ENCODE results near the gene NSMF. TPM values are rescaled to one million over a fixed set of nuclear protein-coding genes. Genes with fewer than 3 reads are reported as not detected.

Gene NSMF
- total and polyA plus RNA-seq, 2 of the 4 experiments (the other 2 are of a cell fraction), result 7.7 to 40.9 TPM

GRCh38 chr9:137428311-137428630 lies 30.9 kb downstream of the NSMF start:
- CTCF ChIA-PET, result no interaction called here

More at GRCh38 chr9:137428311-137428630, 30.9 kb downstream of the NSMF start:
- no peak overlapping the region for H3K4me2 ChIP-seq (ENCODE audit: low read depth, low read length)
- no peak overlapping the region for H4K5ac ChIP-seq (ENCODE audit: low read depth, low read length)
- POLR2A ChIA-PET (ENCODE audit: unreplicated experiment), result no interaction called here
- H2BK120ac ChIP-seq (ENCODE audit: low read depth, low read length), result no peak overlapping the region
- no peak overlapping the region for H2AK5ac ChIP-seq (ENCODE audit: low read depth, low read length)
- dilution Hi-C loops (cut with HindIII; ENCODE audit: low sequenced_read_pairs, unreplicated experiment), result no loop called here
- H2BK5ac ChIP-seq (ENCODE audit: low read depth, low read length, poor library complexity, severe bottlenecking), result no peak overlapping the region
- no peak overlapping the region for H2AFZ ChIP-seq (replicated peaks; ENCODE audit: low read length, poor library complexity)
- H4K20me1 ChIP-seq (ENCODE audit: insufficient read depth, low read length), result no peaks in the 10 kb centered on the region
- H3K4me3 ChIP-seq (ENCODE audit: insufficient read depth, low read depth, low read length), result no peak overlapping the region
- H2BK20ac ChIP-seq (ENCODE audit: low read depth, low read length), result no peak overlapping the region
- no peak overlapping the region for H3K56ac ChIP-seq (ENCODE audit: extremely low read depth, insufficient read depth, low read length)
- H3K18ac ChIP-seq (ENCODE audit: low read depth, low read length), result no peak overlapping the region
- no peak overlapping the region for H3K23ac ChIP-seq (ENCODE audit: low read depth, low read length)
- no peaks in the 10 kb centered on the region for H3K36me3 ChIP-seq (ENCODE audit: control insufficient read depth, insufficient read depth, low read length)
- H2BK15ac ChIP-seq (ENCODE audit: low read depth, low read length), result no peak overlapping the region
- no peak overlapping the region for H3K27ac ChIP-seq (ENCODE audit: insufficient read depth, low read length)
- H3K9ac ChIP-seq (ENCODE audit: low read depth, low read length), result no peak overlapping the region
- H4K8ac ChIP-seq (ENCODE audit: low read depth in 2 of 2, low read length in 2 of 2), result no peak overlapping the region
- H4K91ac ChIP-seq (ENCODE audit: insufficient read depth, low read depth, low read length), result no peak overlapping the region
- H3K4me1 ChIP-seq (ENCODE audit: control insufficient read depth, insufficient read depth, low read length), result peaks cover 7% of the 10 kb centered on the region; the same call in 1 of the 2 replicates
- 82% methylated on average over 3 of the region's 6 CpGs; no CpG with 5 or more reads in 1 of the 2 experiments for WGBS, 2 experiments (ENCODE audit: extremely low coverage in 2 of 2, insufficient read length in 1 of 2)
- ATAC-seq (ENCODE audit: low read depth) (no peak), DNase-seq (no peak)
- no peak for TF ChIP-seq CEBPB (IDR thresholded peaks at IDR 0.05; ENCODE audit: low read depth, low read length)
- no peak for TF ChIP-seq NFE2L2 (IDR thresholded peaks at IDR 0.05; ENCODE audit: low read depth, low read length)
- no peak for TF ChIP-seq RFX5 (IDR thresholded peaks at IDR 0.05; ENCODE audit: low read depth, low read length)
- no peak for TF ChIP-seq ELK1 (IDR thresholded peaks at IDR 0.05; ENCODE audit: borderline replicate concordance, low read depth, low read length)
- TF ChIP-seq USF2 (IDR thresholded peaks at IDR 0.05; ENCODE audit: low read depth, low read length), result no peak
- no peak for TF ChIP-seq RAD21 (IDR thresholded peaks at IDR 0.05; ENCODE audit: low read length)
- no peak for TF ChIP-seq FOS (IDR thresholded peaks at IDR 0.05; ENCODE audit: low read depth, low read length)
- TF ChIP-seq MXI1 (IDR thresholded peaks at IDR 0.05; ENCODE audit: borderline replicate concordance, low read depth, low read length), result no peak
- no peaks in the 10 kb centered on the region for H3K79me1 ChIP-seq (ENCODE audit: low read depth in 1 of 2, low read length in 2 of 2)
- BruUV-seq (replicated peaks), result no TSS peak
- intact Hi-C loops (cut with micrococcal nuclease), result no loop called here
- H3K9me3 ChIP-seq (ENCODE audit: control insufficient read depth, insufficient read depth, low read length), result no peaks in the 10 kb centered on the region
- no peaks in the 10 kb centered on the region; the same call in 1 of the 2 replicates for H3K27me3 ChIP-seq (ENCODE audit: control insufficient read depth, insufficient read depth, low read length)
- no peak overlapping the region for H2AK9ac ChIP-seq (replicated peaks; ENCODE audit: low read depth, low read length, poor library complexity)
- no peaks in the 10 kb centered on the region for H3K9me1 ChIP-seq (ENCODE audit: insufficient read depth, low read length)
- H3K14ac ChIP-seq (replicated peaks; ENCODE audit: low read depth, low read length), result no peak overlapping the region
- in situ Hi-C loops (cut with MboI; ENCODE audit: low sequenced_read_pairs), result no loop called here
- no peak overlapping the region for H3K4ac ChIP-seq (ENCODE audit: low read depth, low read length)

Data from IMR-90 (cell line).